DOHH2 (cell line): ENCODE measurements around the gene IL22RA2.

ENCODE experiments used
- H3F3A ChIP-seq: fragments of 200-600 bp; sonication (generic), shearing (Covaris generic); 2 replicates; pipeline ENCODE4 v1.6.0; 2016; ENCODE audit warnings: antibody characterized with exemption, mild to moderate bottlenecking; ENCODE audit not compliant: control insufficient read depth, insufficient read depth
- H3K27ac ChIP-seq: fragments of 200-600 bp; sonication (generic); 2 replicates; pipeline ENCODE4 v1.5.1; 2014; ENCODE audit warnings: low read depth, mild to moderate bottlenecking, low read length, moderate library complexity
- H3K27me3 ChIP-seq: fragments of 200-600 bp; sonication (generic); 2 replicates; pipeline ENCODE4 v1.6.1; 2014; ENCODE audit warnings: mild to moderate bottlenecking, low read length, mixed read lengths; ENCODE audit not compliant: control insufficient read depth
- H3K36me3 ChIP-seq: fragments of 200-600 bp; sonication (generic); 2 replicates; pipeline ENCODE4 v1.6.1; 2014; ENCODE audit warnings: mild to moderate bottlenecking, low read length, moderate library complexity, mixed read lengths; ENCODE audit not compliant: control insufficient read depth
- H3K4me1 ChIP-seq: fragments of 200-600 bp; sonication (generic); 2 replicates; pipeline ENCODE4 v1.6.1; 2014; ENCODE audit warnings: mild to moderate bottlenecking, low read length, mixed read lengths; ENCODE audit not compliant: control insufficient read depth
- H3K4me2 ChIP-seq: fragments of 200-600 bp; sonication (generic); 2 replicates; pipeline ENCODE4 v1.6.0; 2014; ENCODE audit warnings: mild to moderate bottlenecking, low read length, moderate library complexity
- H3K4me3 ChIP-seq: fragments of 200-600 bp; sonication (generic); 2 replicates; pipeline ENCODE4 v1.5.1; 2014; ENCODE audit warnings: mild to moderate bottlenecking, low read length, mixed read lengths
- H3K79me2 ChIP-seq: fragments of 200-600 bp; sonication (generic); 2 replicates; pipeline ENCODE4 v1.6.1; 2014; ENCODE audit warnings: mild to moderate bottlenecking, low read length, mixed read lengths; ENCODE audit not compliant: control insufficient read depth
- H3K9me2 ChIP-seq: fragments of 200-600 bp; sonication (generic); replicated peaks from 2 replicates; pipeline ENCODE4 v1.6.1; 2014; ENCODE audit warnings: mild to moderate bottlenecking, low read length, mixed read lengths; ENCODE audit not compliant: control insufficient read depth
- H3K9me3 ChIP-seq: fragments of 200-600 bp; sonication (generic); 2 replicates; pipeline ENCODE4 v1.6.1; 2014; ENCODE audit warnings: antibody characterized with exemption, low read length, mixed read lengths; ENCODE audit not compliant: control insufficient read depth, insufficient read depth
- H4K20me1 ChIP-seq: fragments of 200-600 bp; sonication (generic); 2 replicates; pipeline ENCODE4 v1.6.0; 2014; ENCODE audit warnings: low read depth, mild to moderate bottlenecking, antibody characterized with exemption, low read length, moderate library complexity; ENCODE audit not compliant: control insufficient read depth, insufficient read depth
- CTCF ChIP-seq: fragments of 200-600 bp; sonication (generic); IDR thresholded peaks from one replicate; pipeline ENCODE4 v1.5.1; 2014; ENCODE audit warnings: antibody characterized with exemption, mild to moderate bottlenecking, low read depth, low read length; ENCODE audit not compliant: poor library complexity, severe bottlenecking
- EZH2phosphoT487 ChIP-seq: fragments of 200-600 bp; sonication (generic); IDR thresholded peaks from 2 replicates; pipeline ENCODE4 v1.6.1; 2017; ENCODE audit warnings: borderline replicate concordance, mild to moderate bottlenecking, antibody characterized with exemption, low read length, moderate library complexity, mixed read lengths

IL22RA2 gene

GRCh38 chr6:137148306-137149034 lies 25.0 kb downstream of the IL22RA2 start:
- Histone ChIP-seq H3K9me3 (peaks cover 6% of the 10 kb centered on the region; the same call in 1 of the 2 replicates), H3K4me1 (peaks cover 7% of the 10 kb centered on the region; the same call in 1 of the 2 replicates), H3K27me3 (no peaks in the 10 kb centered on the region), H3K4me2 (no peak overlapping the region), H3K27ac (no peak overlapping the region), H4K20me1 (no peaks in the 10 kb centered on the region), H3K79me2 (no peaks in the 10 kb centered on the region), H3K36me3 (no peaks in the 10 kb centered on the region), H3F3A (no peaks in the 10 kb centered on the region), H3K9me2 (no peaks in the 10 kb centered on the region), H3K4me3 (no peak overlapping the region)
- TF ChIP-seq EZH2phosphoT487 (no peak), CTCF (no peak)

GRCh38 chr6:137147195-137147594 lies 26.2 kb downstream of the IL22RA2 start:
- TF ChIP-seq EZH2phosphoT487 (no peak), CTCF (no peak)
- no peak overlapping the region for H3K27ac ChIP-seq
- H3K36me3 ChIP-seq, result no peaks in the 10 kb centered on the region
- no peaks in the 10 kb centered on the region for H4K20me1 ChIP-seq
- no peak overlapping the region for H3K4me2 ChIP-seq
- peaks cover 7% of the 10 kb centered on the region; the same call in 1 of the 2 replicates for H3K4me1 ChIP-seq
- H3K79me2 ChIP-seq, result no peaks in the 10 kb centered on the region
- H3F3A ChIP-seq, result no peaks in the 10 kb centered on the region
- peaks cover 6% of the 10 kb centered on the region; the same call in 1 of the 2 replicates for H3K9me3 ChIP-seq
- H3K9me2 ChIP-seq, result no peaks in the 10 kb centered on the region
- no peak overlapping the region for H3K4me3 ChIP-seq
- H3K27me3 ChIP-seq, result no peaks in the 10 kb centered on the region

GRCh38 chr6:137146206-137146605 lies 27.2 kb downstream of the IL22RA2 start:
- H3K9me2 ChIP-seq, result no peaks in the 10 kb centered on the region
- no peak overlapping the region for H3K27ac ChIP-seq
- H3K9me3 ChIP-seq, result peaks cover 6% of the 10 kb centered on the region; the same call in 1 of the 2 replicates
- H3F3A ChIP-seq, result no peaks in the 10 kb centered on the region
- TF ChIP-seq EZH2phosphoT487 (no peak), CTCF (no peak)
- H3K4me1 ChIP-seq, result peaks cover 7% of the 10 kb centered on the region; the same call in 1 of the 2 replicates
- H4K20me1 ChIP-seq, result no peaks in the 10 kb centered on the region
- no peak overlapping the region for H3K4me2 ChIP-seq
- H3K4me3 ChIP-seq, result no peak overlapping the region
- no peaks in the 10 kb centered on the region for H3K36me3 ChIP-seq
- no peaks in the 10 kb centered on the region for H3K79me2 ChIP-seq
- H3K27me3 ChIP-seq, result no peaks in the 10 kb centered on the region
